Fibroblast of pulmonary artery (primary cell): ENCODE measurements around the gene HAUS6.

ENCODE experiments used
- DNase-seq: peaks from one replicate; pipeline ENCODE4 v3.0.0-alpha.2; 2010; ENCODE audit warnings: low read depth
- H3K4me3 ChIP-seq: replicated peaks from 2 replicates; pipeline ENCODE4 v1.5.1; 2011; ENCODE audit warnings: low read depth, mild to moderate bottlenecking, control low read depth, low read length, moderate library complexity
- TF ChIP-seq, protein P1 (sequence below): IDR thresholded peaks from 2 replicates; pipeline ENCODE4 v1.5.1; 2011; ENCODE audit warnings: mild to moderate bottlenecking, control low read depth, low read length, inconsistent platforms; ENCODE audit errors: missing control alignments

Gene HAUS6

GRCh38 chr9:19057033-19057432 is 45.7 kb downstream of the HAUS6 start:
- TF ChIP-seq, protein P1, sequence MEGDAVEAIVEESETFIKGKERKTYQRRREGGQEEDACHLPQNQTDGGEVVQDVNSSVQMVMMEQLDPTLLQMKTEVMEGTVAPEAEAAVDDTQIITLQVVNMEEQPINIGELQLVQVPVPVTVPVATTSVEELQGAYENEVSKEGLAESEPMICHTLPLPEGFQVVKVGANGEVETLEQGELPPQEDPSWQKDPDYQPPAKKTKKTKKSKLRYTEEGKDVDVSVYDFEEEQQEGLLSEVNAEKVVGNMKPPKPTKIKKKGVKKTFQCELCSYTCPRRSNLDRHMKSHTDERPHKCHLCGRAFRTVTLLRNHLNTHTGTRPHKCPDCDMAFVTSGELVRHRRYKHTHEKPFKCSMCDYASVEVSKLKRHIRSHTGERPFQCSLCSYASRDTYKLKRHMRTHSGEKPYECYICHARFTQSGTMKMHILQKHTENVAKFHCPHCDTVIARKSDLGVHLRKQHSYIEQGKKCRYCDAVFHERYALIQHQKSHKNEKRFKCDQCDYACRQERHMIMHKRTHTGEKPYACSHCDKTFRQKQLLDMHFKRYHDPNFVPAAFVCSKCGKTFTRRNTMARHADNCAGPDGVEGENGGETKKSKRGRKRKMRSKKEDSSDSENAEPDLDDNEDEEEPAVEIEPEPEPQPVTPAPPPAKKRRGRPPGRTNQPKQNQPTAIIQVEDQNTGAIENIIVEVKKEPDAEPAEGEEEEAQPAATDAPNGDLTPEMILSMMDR: no peak
- H3K4me3 ChIP-seq: no peak overlapping the region
- DNase-seq: no peak

DNA sequence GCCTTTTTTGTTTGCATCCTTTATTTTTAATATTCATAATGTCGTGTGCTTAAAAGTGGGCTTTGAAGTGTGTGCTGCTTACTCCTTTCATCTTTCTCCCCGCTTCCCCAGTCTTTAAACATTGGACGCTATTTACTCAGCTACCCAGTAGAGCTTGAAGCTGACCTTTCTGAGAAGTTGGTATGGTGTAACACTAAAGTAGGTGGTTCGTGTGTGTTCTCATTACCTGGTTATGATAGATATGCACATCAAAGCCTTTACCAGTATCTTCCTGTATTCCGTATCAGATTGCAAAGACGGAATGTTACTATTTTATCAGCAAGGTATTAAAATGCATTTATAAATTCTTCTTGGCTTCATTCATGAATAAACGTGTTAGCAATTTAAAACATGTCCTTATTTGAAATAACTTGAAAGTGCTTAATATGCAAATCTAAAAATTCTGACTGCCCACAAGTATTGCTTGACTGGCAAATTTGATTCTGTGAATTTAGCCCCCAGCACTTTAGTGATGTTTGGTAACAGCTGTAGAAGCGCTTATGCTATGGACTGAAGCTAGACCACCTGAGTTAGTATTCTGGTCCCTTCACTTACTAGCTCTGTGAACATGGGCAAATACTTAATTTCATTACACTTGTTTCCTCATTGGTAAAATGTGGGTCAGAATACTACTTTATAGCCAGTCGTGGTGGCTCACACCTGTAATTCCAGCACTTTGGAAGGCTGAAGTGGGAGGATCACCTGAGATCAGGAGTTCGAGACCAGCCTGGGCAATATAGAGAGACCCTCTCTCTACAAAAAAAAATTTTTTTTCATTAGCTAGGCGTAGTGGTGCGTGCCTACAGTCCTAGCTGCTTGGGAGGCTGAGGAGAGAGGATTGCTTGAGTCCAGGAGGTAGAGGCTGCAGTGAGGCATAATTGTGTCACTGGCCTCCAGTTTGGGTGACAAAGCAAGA is 51.8 kb downstream of the HAUS6 start:
- TF ChIP-seq, protein P1: no peak
- peak overlapping the region; percentile 91 for H3K4me3 ChIP-seq
- no peak for DNase-seq

GRCh38 chr9:19049917-19050636 is 52.6 kb downstream of the HAUS6 start:
- peak overlapping the region; percentile 91 for H3K4me3 ChIP-seq
- DNase-seq: peak; percentile 46
- TF ChIP-seq, protein P1: no peak

GRCh38 chr9:19048966-19049916 is 53.5 kb downstream of the HAUS6 start, which contains the start of gene RRAGA:
TSS of gene RRAGA (plus strand) at chr9:19049427. CDS start at chr9:19049660, 233 bp downstream.
- DNase-seq: peak; percentile 98
- TF ChIP-seq, protein P1: peak; percentile 80
- H3K4me3 ChIP-seq: peak within 1 kb of the TSS; percentile 91

DNA sequence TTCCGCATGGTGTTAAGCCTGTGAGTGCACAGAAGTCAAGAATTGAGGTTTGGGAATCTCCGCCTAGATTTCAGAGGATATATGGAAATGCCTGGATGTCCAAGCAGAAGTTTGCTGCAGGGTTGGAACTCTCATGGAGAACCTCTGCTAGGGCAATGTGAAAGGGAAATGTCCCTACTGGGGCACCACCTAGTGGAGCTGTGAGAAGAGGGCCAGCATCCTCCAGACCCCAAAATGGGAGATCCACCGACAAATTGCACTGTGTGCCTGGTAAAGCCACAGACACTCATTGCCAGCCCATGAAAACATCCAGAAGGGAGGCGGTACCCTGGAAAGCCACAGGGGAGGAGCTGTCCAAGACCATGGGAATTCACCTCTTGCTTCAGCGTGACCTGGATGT is 66.1 kb downstream of the HAUS6 start:
- TF ChIP-seq, protein P1: no peak
- no peak overlapping the region for H3K4me3 ChIP-seq
- no peak for DNase-seq

- no peak within 1 kb of the TSS for H3K4me3 ChIP-seq
- TF ChIP-seq, protein P1: no peak
- DNase-seq: no peak
These were observed 69.7 kb downstream of the HAUS6 start, which contains the start of gene SAXO1 for GRCh38 chr9:19033015-19033414. TSS of gene SAXO1 (minus strand) at chr9:19033209. CDS start at chr9:19032908, 301 bp downstream.
